Tongue (tissue), 2 donors: ENCODE data around the gene MCTP1. TPM values are rescaled to one million over a fixed set of nuclear protein-coding genes. Genes with fewer than 3 reads are reported as not detected.
"Not testable (repeated sequence)": the region's sequence is repeated elsewhere in the genome, so short reads cannot be mapped to it uniquely, and the experiment has no call there.

Experiments
- DNase-seq: peaks from one replicate; pipeline ENCODE4 v3.0.0-alpha.2; 2015
- total RNA-seq: library from RNA; depleted of rRNA; stranded (reverse); fragments of >200 nt; gene quantifications from one replicate; pipeline ENCODE4 v1.2.3, GENCODE V29; 2014

Gene MCTP1
- total RNA-seq, 1 donor from 2014 or later: 41.4 TPM

GRCh38 chr5:95027775-95028174, 257.1 kb downstream of the MCTP1 start:
- DNase-seq: no peak

DNA sequence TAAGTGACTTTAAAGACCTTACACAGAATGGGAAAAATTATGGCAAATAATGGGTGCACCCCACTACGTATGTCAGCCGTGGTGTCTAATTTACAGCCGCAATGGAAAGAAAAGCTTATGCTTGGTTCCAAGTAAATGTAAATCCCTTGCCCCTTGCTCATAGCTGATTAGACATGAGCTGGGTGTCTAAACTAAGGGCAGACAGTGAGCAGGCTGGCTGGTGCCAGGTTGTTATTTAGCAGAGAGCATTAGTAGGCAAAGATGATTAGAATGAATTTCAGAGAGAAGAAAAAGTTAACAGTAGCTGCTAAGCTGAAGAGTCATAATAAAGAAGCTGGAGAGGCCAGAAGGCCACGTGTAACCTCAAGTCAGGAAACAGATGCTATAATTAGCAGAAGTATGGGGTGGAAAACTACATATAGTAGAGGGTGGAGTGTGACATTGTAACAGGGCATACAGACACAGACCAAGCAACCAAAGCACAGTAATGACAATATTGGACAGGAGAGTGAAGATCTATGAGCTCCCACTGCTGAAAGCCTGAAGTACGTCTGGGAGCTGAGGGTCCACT, 257.7 kb downstream of the MCTP1 start:
- peak; percentile 13 for DNase-seq

DNA sequence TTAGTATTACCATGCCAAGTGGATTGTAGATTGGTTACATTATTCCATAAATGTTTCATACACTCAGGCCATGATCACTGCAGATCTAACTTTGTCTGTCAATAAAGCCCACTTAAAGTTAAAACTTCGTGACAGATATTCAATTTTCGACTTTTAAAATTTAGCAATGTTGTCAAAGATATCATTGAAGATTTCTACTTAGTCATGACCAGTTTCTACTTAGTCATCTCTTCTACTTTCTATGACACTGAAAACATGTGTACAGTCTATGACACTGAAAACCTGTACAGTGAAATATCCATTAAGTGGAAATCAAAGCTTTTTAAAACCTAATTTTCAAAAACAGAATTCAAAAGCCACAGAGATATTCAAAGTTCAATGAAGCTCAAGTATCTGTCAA, 258.2 kb downstream of the MCTP1 start:
- DNase-seq: no peak

DNA sequence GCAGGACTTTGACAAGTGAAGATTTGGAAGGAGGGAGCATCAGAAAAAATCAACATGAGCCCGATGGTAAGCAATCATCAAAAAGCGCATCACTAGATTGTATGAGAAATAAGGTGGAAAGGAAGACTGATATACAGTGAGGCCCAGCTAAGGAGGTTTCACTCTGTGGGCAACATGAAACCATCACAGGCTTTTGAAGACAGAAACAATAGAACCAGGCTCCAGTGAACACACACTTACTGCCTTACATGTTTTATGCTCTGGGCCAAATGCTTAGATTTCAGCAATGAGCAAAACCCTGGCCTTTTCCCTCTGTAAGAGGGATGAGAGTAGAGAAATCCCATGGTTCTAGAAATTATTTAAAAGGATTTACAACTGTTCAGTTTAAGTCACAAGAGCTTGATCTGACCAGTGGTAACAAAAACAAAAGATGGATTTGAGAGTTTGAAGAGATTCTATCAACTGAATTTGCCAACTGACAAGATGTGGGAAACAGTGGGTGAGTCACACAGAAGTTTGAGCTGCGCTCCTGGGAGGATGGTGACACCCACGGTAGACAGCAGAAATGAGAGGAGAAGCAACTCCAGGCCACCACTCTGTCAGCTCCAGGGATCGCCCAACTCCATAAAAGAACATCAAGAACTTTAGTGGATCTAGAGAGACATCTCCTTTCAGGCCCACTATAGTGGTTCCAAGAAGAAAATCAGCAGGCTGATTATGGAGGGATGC, 261.8 kb downstream of the MCTP1 start:
- no peak for DNase-seq

DNA sequence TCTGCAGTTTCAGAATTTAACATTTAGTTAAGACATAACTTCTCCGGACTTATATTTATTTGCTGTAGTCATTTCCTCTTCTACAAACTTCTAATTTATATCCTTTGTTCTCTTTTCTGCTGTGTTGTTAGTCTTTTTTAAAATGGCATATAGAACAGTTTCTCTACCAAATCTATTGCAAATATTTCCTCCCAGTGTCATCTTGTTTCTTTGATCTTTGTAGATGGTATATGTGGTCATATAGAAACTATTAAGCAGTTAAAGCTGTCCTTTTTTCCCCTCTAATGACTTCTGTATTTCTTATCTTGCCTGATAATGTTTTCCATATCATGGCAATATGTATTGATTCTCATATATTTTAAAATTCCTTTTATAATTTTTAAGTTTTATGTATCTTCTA, 264.5 kb downstream of the MCTP1 start:
- DNase-seq: no peak

DNA sequence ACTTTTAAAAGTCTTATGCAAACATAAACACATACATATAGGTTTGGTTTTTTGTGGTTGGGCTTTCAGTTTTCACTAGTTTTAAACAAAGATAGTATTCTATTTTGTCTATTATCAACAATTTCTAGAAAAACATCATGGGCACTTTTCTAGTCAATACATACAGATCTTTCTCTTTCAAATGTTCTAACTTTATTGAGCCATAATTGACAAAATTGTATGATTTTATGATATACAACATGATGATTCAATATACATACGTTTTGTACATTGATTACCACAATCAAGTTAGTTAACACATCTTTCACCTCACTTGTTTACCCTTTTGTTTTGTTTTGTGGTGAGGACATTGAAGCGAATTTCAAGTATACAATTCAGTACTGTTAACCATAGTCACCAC, 265.9 kb downstream of the MCTP1 start:
- DNase-seq: no peak

DNA sequence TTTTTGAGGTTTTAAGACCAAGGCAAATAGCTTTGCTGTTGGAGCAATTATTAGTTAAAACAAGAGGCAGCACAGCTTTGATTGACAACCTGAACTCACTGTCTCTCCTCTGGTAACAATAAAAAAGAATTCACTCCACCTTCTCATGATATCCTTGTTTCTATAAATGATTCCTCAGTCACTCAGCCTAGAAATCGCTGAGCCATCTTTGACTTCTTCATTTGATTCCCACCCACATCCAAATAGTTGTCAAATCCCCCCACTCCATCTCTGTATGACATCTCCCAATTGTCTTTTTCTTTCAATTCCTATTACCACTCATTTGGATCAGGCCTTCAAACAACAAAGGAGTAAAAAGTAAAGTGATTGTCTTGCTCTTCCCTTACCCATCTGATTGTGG, 266.4 kb downstream of the MCTP1 start:
- DNase-seq: no peak

DNA sequence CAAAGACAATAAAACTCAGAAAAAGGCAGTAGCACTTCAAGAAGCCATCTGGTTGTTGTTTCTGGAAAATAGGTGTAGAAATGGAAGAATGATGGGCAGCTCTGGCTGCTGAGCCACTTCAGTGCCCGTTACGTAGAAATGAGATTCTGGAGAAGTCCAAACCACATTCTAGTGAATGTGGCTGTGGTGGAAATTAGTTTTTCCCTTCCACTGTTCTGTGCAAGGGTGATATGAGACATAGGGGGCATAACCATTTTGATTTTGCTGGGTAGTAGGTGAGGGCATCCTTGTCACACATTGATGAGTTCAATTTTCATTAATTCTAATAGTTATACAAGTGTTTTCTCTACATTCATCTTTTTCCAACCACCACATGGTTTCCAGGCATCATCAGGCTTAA, 275.1 kb downstream of the MCTP1 start:
- DNase-seq: no peak

DNA sequence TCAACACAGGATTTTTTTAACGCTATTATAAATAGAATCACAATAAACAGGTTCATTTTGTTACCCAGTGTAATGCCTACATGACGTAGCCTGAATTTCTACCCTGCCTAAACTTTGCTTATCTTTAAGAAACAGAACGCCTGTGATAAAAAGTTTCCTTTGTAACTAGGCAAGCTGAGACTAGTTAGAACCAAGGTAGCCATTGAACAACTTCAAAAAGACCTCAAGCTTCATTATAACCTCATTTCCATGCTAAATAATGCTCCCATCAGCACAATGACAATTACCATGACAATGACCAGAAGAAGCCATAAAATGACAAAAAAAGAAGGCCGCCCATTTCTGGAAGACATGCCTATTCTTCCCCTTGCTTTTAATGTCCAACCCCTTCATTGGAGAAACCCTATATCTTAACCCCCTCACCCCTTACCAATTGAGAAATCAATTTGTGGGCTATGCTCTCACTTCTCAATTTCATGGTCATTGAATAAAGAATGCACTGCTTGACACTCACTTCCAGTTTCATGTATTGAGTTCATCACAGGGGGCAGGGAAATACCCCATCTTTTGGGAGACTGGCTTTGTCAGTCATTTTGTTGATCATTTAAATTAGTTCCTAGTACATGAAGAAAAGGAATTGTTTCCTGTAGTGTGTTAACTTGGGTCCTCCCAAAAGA, 276.8 kb downstream of the MCTP1 start:
- no peak for DNase-seq

GRCh38 chr5:95005811-95006210, 279.1 kb downstream of the MCTP1 start:
- no peak for DNase-seq

- no peak for DNase-seq
These were observed 286.2 kb downstream of the MCTP1 start for GRCh38 chr5:94998670-94999069.

- peak; percentile 1 for DNase-seq
These were observed 290.4 kb downstream of the MCTP1 start for GRCh38 chr5:94994537-94994936.

DNA sequence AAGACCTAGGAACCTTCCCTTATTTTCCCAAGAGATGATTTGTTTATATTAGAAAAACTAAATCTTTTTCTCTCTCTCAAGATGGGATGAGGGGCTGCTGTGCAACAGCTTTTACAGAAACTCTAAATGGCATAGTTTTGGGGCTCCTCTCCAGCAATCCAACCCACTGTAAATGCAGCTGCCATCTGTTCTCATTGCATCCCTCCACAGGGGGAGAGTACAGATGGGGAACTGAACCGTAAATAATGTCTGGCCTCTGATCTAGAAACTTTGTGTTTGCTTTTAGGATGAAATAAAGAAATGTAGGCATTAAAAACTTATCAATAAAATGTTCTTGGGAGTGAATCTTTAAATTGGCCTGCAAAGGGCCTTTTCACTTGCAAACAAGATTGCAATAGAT, 291.4 kb downstream of the MCTP1 start:
- DNase-seq: no peak

GRCh38 chr5:94992325-94992724, 292.6 kb downstream of the MCTP1 start:
- DNase-seq: no peak

GRCh38 chr5:94983861-94984535, 300.9 kb downstream of the MCTP1 start:
- DNase-seq: no peak

GRCh38 chr5:94977437-94977836, 307.5 kb downstream of the MCTP1 start:
- no peak for DNase-seq

GRCh38 chr5:94976853-94977252, 308.0 kb downstream of the MCTP1 start:
- no peak for DNase-seq

GRCh38 chr5:94972268-94972667, 312.6 kb downstream of the MCTP1 start:
- no peak for DNase-seq

DNA sequence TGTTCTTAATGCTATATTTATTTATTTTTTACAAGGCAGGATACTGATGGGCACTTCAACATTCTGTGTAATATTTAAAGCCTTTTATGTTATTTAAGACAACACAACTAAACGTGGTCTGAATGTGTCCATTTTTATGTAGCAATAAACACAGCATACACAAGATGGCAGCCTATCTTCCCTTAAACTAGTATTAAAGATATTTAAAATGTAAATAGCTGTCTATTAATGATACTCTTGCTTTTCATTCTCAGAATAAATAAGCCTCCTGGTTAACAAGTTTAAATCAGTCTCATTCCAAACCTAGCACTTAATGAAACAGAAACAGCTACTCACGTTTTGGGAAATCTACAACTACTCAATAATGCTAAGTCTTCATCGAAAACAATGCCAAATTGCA, 315.7 kb downstream of the MCTP1 start:
- peak; percentile 26 for DNase-seq

DNA sequence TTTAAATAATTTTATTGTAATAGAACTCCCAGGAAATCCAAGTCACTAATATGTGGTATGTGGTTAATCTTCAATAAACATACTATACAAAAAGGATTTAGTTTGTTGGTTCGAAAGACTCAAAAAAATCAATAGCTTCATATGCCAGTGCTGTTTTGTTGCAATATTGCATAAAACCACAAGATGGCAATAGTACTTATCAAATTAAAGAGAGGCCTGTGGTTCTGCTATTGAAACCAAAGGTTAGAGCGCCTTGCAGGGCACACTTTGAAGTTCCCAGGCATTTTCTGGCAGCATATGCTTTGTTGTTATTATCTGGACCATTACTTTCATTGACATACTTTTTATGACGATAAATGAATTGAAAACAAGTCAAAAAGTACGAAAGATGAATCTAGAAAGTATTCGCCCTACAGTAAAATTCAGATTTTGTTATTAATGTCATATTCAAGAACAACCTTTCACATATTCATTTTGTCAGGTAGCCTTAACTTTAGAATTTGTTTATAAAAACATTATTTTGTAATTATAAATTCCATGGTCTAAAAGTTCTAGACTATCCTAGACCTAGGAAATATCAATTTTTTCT, 316.3 kb downstream of the MCTP1 start:
- DNase-seq: peak; percentile 80

- DNase-seq: no peak
These were observed 317.4 kb downstream of the MCTP1 start for GRCh38 chr5:94967525-94967924.

GRCh38 chr5:94959279-94959678, 325.6 kb downstream of the MCTP1 start:
- DNase-seq: not testable (repeated sequence)

DNA sequence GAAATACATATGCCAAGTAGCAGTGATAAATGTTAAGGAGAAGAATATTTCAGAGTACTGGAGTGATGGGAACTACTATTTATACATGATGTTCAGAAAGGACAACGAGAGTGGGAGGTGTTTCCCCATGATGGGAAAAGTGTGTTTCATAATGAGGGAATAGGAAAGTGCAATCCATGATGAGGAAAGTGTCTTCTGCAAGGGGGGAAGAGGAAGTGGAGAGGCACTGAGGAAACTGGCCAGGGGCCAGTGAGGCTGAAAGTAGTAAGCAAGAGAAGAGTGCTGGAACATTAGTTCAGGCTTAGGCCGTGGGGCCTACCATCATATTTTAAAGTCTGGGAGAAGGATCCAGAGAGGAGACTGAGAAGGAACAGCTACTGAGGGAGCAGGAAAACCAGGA, 339.2 kb downstream of the MCTP1 start:
- no peak for DNase-seq
